Lung (tissue), 12 donors: Measurements from ENCODE around the gene KIAA0040. TPM values are rescaled to one million over a fixed set of nuclear protein-coding genes. Genes with fewer than 3 reads are reported as not detected.

Experiments
- ATAC-seq: fragments of 200-7000 bp; cut with Tn5 transposase; one replicate; pipeline ENCODE4 v1.9.1; 2020; ENCODE audit warnings: moderate number of reproducible peaks; ENCODE audit not compliant: insufficient read depth, low FRiP score
- DNase-seq, 3 donors: peaks; one replicate each; pipeline ENCODE4 v3.0.0-alpha.2; 2013 to 2017
- H3K27ac ChIP-seq, 2 donors: one replicate each; pipeline ENCODE4 v1.5.1; 2013; ENCODE audit warnings: mild to moderate bottlenecking in 2 of 2, moderate library complexity in 2 of 2, control low read depth in 1 of 2, inconsistent platforms in 1 of 2, low read depth in 1 of 2, low read length in 1 of 2
- H3K27me3 ChIP-seq, 3 donors: one replicate each; pipeline ENCODE4 v1.5.1; 2013; ENCODE audit warnings: low read length in 2 of 3; ENCODE audit not compliant: control insufficient read depth in 3 of 3, insufficient read depth in 3 of 3
- H3K36me3 ChIP-seq, 4 donors: one replicate each; pipeline ENCODE4 v1.5.1; 2013; ENCODE audit warnings: low read length in 4 of 4, mild to moderate bottlenecking in 1 of 4, moderate library complexity in 1 of 4; ENCODE audit not compliant: control insufficient read depth in 4 of 4, insufficient read depth in 4 of 4
- H3K4me1 ChIP-seq, 5 donors: one replicate each; pipeline ENCODE4 v1.5.1; 2013; ENCODE audit warnings: low read length in 5 of 5, mild to moderate bottlenecking in 2 of 5, moderate library complexity in 1 of 5; ENCODE audit not compliant: control insufficient read depth in 5 of 5, insufficient read depth in 5 of 5
- H3K4me3 ChIP-seq: one replicate; pipeline ENCODE4 v1.5.1; 2013; ENCODE audit warnings: mild to moderate bottlenecking, control low read depth, moderate library complexity
- H3K9ac ChIP-seq, 2 donors: one replicate each; pipeline ENCODE4 v1.5.1; 2013; ENCODE audit warnings: low read length in 2 of 2, control low read depth in 1 of 2; ENCODE audit not compliant: insufficient read depth in 1 of 2
- H3K9me3 ChIP-seq, 4 donors: one replicate each; pipeline ENCODE4 v1.5.1; 2013; ENCODE audit warnings: low read length in 3 of 4, mild to moderate bottlenecking in 1 of 4, moderate library complexity in 1 of 4; ENCODE audit not compliant: control insufficient read depth in 4 of 4, insufficient read depth in 3 of 4
- WGBS, 2 donors: extraction: QIAGEN DNeasy Blood & Tissue Kit; methylation state at CpG; one replicate each; pipeline ENCODE4 v1.1.7; 2013; 5-methylcytosine and 5-hydroxymethylcytosine counted together
- polyA plus RNA-seq, 2 donors: library from polyadenylated mRNA; stranded (reverse); fragments of 200-250 nt; gene quantifications; one replicate each; pipeline ENCODE4 v1.2.1, GENCODE V29; 2013
- total RNA-seq, 2 donors: library from RNA; depleted of rRNA in 1 of 2; stranded (reverse); fragments of >200 nt in 1 of 2; gene quantifications; one replicate each; pipeline ENCODE4 v1.2.1, GENCODE V29; 2014 to 2021
- TF ChIP-seq, protein P1 (sequence below): IDR thresholded peaks from 2 replicates; pipeline ENCODE4 v1.5.1; 2012; ENCODE audit warnings: mild to moderate bottlenecking; ENCODE audit errors: control extremely low read depth, extremely low read depth
- donor health status: control.
- donor health status: control.
- donor health status: Bipolar disorder and iron deficiency.
- donor health status: healthy.
- donor health status: DM: yes; HTN: yes; CAD: no.

KIAA0040 gene
- total and polyA plus RNA-seq, 4 donors = 13.4 to 37.9 (median 29.5) TPM

DNA sequence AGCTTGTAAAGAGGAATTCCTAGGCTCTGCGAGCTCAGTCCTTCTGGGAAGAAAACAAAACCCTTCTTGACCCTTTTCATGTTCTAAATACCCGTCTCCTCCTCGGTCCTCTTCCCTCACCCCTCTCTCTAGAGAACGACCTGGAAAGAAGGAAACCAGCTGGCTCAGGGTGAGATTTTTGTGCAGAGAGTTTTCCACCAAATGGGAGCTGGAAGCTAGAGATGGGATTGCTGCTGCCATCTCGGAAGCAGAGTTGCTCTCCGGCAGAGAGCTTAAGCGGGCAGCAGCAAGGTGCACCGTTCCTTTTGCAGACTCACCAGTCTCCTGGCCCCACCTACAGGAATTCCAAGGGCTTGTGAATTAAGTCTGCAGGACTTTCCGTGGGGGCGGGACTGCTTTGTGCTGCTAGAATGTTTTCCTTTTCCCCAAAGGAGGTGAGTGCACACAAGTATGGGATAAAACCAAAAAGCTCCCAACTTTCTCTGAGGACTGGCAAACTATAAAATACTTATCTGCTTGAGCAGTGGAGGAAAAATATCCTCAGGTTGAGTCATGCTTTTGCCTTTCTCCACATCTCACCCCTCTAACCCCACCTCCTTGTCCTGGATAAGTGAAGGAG lies 29.1 kb upstream of the KIAA0040 start:
- H3K27me3 ChIP-seq = no peaks in the 10 kb centered on the region
- no peak overlapping the region for H3K9ac ChIP-seq
- ATAC-seq = no peak
- H3K4me1 ChIP-seq = peaks cover 0 to 21% (median 8%) of the 10 kb centered on the region in 5 donors
- peak overlapping the region in 1 of 2 donors; percentile 2 for H3K27ac ChIP-seq
- DNase-seq = peak in 1 of 3 donors; percentile 46
- no peaks in the 10 kb centered on the region for H3K9me3 ChIP-seq
- H3K4me3 ChIP-seq = no peak overlapping the region
- TF ChIP-seq, protein P1, sequence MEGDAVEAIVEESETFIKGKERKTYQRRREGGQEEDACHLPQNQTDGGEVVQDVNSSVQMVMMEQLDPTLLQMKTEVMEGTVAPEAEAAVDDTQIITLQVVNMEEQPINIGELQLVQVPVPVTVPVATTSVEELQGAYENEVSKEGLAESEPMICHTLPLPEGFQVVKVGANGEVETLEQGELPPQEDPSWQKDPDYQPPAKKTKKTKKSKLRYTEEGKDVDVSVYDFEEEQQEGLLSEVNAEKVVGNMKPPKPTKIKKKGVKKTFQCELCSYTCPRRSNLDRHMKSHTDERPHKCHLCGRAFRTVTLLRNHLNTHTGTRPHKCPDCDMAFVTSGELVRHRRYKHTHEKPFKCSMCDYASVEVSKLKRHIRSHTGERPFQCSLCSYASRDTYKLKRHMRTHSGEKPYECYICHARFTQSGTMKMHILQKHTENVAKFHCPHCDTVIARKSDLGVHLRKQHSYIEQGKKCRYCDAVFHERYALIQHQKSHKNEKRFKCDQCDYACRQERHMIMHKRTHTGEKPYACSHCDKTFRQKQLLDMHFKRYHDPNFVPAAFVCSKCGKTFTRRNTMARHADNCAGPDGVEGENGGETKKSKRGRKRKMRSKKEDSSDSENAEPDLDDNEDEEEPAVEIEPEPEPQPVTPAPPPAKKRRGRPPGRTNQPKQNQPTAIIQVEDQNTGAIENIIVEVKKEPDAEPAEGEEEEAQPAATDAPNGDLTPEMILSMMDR = no peak
- H3K36me3 ChIP-seq = no peaks in the 10 kb centered on the region
- WGBS, 2 donors = 46 to 74% methylated on average over 10 of the region's 10 CpGs

DNA sequence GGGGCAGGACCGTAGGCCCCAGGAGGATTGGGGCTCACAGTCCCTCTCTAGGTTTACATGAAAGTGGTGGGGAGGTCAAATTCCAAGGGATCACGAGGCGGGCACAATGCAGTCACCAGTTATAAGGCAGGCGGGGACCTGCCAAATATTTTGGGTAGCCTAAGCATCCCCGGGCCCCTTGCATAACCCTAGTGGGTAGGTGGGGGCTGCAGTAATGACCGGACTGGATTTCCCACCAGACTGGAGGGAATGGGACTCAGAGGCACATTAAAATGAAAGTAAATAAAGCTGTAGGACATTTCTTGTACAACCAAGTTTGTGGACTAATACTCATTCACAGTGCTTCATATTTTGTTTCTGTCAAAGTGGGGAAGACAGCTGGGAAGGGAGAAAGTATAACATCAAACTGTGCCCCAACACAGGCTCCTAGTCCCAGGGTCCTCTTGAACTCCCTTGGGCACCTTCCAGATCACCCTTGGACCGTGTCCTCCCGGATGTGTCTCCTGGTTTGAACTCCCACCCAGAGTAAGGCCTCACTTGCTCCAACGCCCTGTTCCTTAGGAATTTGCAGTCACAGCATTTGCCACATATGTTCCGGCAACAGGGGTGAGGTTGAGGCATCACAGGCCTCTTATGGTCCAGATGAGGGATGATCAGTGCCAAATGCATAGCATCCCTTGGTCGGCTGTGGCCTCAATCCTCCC lies 28.4 kb upstream of the KIAA0040 start:
- H3K9me3 ChIP-seq = no peaks in the 10 kb centered on the region
- no peaks in the 10 kb centered on the region for H3K27me3 ChIP-seq
- peak; percentile 73 to 77 (median 73) for DNase-seq
- no peaks in the 10 kb centered on the region for H3K36me3 ChIP-seq
- no peak overlapping the region for H3K4me3 ChIP-seq
- WGBS, 2 donors = 59 to 65% methylated on average over 11 of the region's 11 CpGs
- peak overlapping the region in 1 of 2 donors; percentile 39 for H3K27ac ChIP-seq
- TF ChIP-seq, protein P1 = no peak
- no peak for ATAC-seq
- no peak overlapping the region for H3K9ac ChIP-seq
- peaks cover 0 to 24% (median 8%) of the 10 kb centered on the region in 5 donors for H3K4me1 ChIP-seq

DNA sequence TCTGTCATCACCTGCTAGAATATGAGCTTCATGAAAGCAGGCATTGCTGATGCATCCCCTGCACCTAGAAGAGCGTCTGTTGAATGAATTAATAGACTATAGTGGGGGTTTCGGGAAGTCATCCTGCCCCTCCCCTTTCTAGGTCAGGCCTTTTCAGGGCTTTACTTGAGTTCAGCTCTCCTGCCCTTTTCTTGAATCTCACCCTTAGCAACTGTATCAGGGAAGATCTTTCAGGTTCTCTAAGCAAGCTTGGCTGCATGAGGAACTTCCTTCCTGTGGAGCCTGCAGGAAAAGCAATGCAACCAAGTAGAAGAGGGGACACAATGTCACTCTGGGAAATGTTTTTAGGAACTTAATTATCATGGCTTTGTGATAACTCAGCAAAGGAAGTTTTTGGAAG lies 27.2 kb upstream of the KIAA0040 start:
- DNase-seq = peak in 1 of 3 donors; percentile 14

More for the DNA sequence above, 27.2 kb upstream of the KIAA0040 start:
- TF ChIP-seq, protein P1 = no peak
- no peak for ATAC-seq
- Histone ChIP-seq H3K4me3 (no peak overlapping the region), H3K9me3 (no peaks in the 10 kb centered on the region), H3K4me1 (peaks cover 0 to 30% (median 8%) of the 10 kb centered on the region in 5 donors), H3K9ac (no peak overlapping the region), H3K36me3 (no peaks in the 10 kb centered on the region), H3K27ac (no peak overlapping the region), H3K27me3 (no peaks in the 10 kb centered on the region)
- 72 to 74% methylated on average over 2 of the region's 2 CpGs for WGBS, 2 donors
